IMR-90 (cell line): Measurements from ENCODE around the gene SDCCAG8. TPM values are rescaled to one million over a fixed set of nuclear protein-coding genes. Genes with fewer than 3 reads are reported as not detected.

ENCODE experiments used
- ATAC-seq: fragments of 200-7000 bp; cut with Tn5 transposase; 2 replicates; pipeline ENCODE4 v1.9.1; 2020; ENCODE audit warnings: low read depth, mild to moderate bottlenecking, moderate library complexity
- Bru-seq: library from RNA; stranded (reverse); fragments of 400-500 nt; gene quantifications from one replicate; lab custom pipeline; 2021; lab: Mats Ljungman, UMichigan
- BruChase-seq, 2 experiments: library from RNA; stranded (reverse); fragments of 400-500 nt; gene quantifications; one replicate each; lab custom pipeline; 2021; lab: Mats Ljungman, UMichigan
- BruUV-seq: library from RNA; stranded (reverse); fragments of 400-500 nt; replicated peaks from 2 replicates; lab custom pipeline; 2021; lab: Mats Ljungman, UMichigan
- CTCF ChIA-PET: fragments of 300-600 bp; formaldehyde crosslinking; extraction: SDS; loops from one replicate; lab custom pipeline; 2021; ENCODE audit warnings: antibody characterized with exemption; lab: Yijun Ruan, JAX
- POLR2A ChIA-PET: fragments of 300-600 bp; sonication (Branson Sonifier 250); formaldehyde crosslinking; loops from one replicate; lab custom pipeline; 2022; ENCODE audit warnings: antibody characterized with exemption; ENCODE audit not compliant: unreplicated experiment; lab: Charles Lee
- DNase-seq: peaks from one replicate; pipeline ENCODE4 v3.0.0; 2013
- H2AFZ ChIP-seq: replicated peaks from 2 replicates; pipeline ENCODE3; 2013; ENCODE audit warnings: low read length, mild to moderate bottlenecking; ENCODE audit not compliant: poor library complexity
- H2AK5ac ChIP-seq: 2 replicates; pipeline ENCODE4 v1.6.1; 2013; ENCODE audit warnings: low read depth, low read length, inconsistent platforms
- H2AK9ac ChIP-seq: replicated peaks from 2 replicates; pipeline ENCODE3; 2013; ENCODE audit warnings: mild to moderate bottlenecking, low read depth, low read length, moderate library complexity; ENCODE audit not compliant: poor library complexity
- H2BK120ac ChIP-seq: 2 replicates; pipeline ENCODE4 v1.6.1; 2013; ENCODE audit warnings: low read depth, low read length, inconsistent platforms
- H2BK15ac ChIP-seq: 3 replicates; pipeline ENCODE4 v1.6.1; 2013; ENCODE audit warnings: low read depth, low read length, inconsistent platforms
- H2BK20ac ChIP-seq: 2 replicates; pipeline ENCODE4 v1.6.1; 2013; ENCODE audit warnings: low read depth, mild to moderate bottlenecking, inconsistent platforms, low read length, moderate library complexity
- H2BK5ac ChIP-seq: 2 replicates; pipeline ENCODE4 v1.6.1; 2013; ENCODE audit warnings: mild to moderate bottlenecking, low read depth, low read length, inconsistent platforms; ENCODE audit not compliant: poor library complexity, severe bottlenecking
- H3K14ac ChIP-seq: replicated peaks from 2 replicates; pipeline ENCODE4 v1.6.1; 2013; ENCODE audit warnings: low read depth, low read length, inconsistent platforms
- H3K18ac ChIP-seq: 2 replicates; pipeline ENCODE4 v1.6.1; 2013; ENCODE audit warnings: low read depth, low read length, control low read depth
- H3K23ac ChIP-seq: 2 replicates; pipeline ENCODE4 v1.6.1; 2013; ENCODE audit warnings: low read depth, low read length, inconsistent platforms
- H3K27ac ChIP-seq: 2 replicates; pipeline ENCODE4 v1.5.1; 2013; ENCODE audit warnings: mild to moderate bottlenecking, control low read depth, low read length; ENCODE audit not compliant: insufficient read depth
- H3K27me3 ChIP-seq: 2 replicates; pipeline ENCODE4 v1.6.1; 2013; ENCODE audit warnings: low read length; ENCODE audit not compliant: control insufficient read depth, insufficient read depth
- H3K36me3 ChIP-seq: 2 replicates; pipeline ENCODE4 v1.6.1; 2013; ENCODE audit warnings: low read length, mixed read lengths; ENCODE audit not compliant: control insufficient read depth, insufficient read depth
- H3K4ac ChIP-seq: 2 replicates; pipeline ENCODE4 v1.6.1; 2013; ENCODE audit warnings: low read depth, low read length, inconsistent platforms
- H3K4me1 ChIP-seq: 2 replicates; pipeline ENCODE4 v1.6.1; 2013; ENCODE audit warnings: low read length, mixed read lengths; ENCODE audit not compliant: control insufficient read depth, insufficient read depth
- H3K4me2 ChIP-seq: 2 replicates; pipeline ENCODE4 v1.6.1; 2013; ENCODE audit warnings: low read depth, mild to moderate bottlenecking, control low read depth, low read length, moderate library complexity
- H3K4me3 ChIP-seq: 2 replicates; pipeline ENCODE4 v1.5.1; 2013; ENCODE audit warnings: low read depth, mild to moderate bottlenecking, control low read depth, low read length, moderate library complexity; ENCODE audit not compliant: insufficient read depth
- H3K56ac ChIP-seq: 2 replicates; pipeline ENCODE4 v1.6.1; 2013; ENCODE audit warnings: low read length, inconsistent platforms; ENCODE audit not compliant: insufficient read depth; ENCODE audit errors: extremely low read depth
- H3K79me1 ChIP-seq, 2 experiments: 2 replicates each; pipeline ENCODE4 v1.6.1; 2013; ENCODE audit warnings: low read length in 2 of 2, inconsistent platforms in 1 of 2, low read depth in 1 of 2
- H3K9ac ChIP-seq: 2 replicates; pipeline ENCODE4 v1.6.1; 2013; ENCODE audit warnings: low read depth, low read length, control low read depth
- H3K9me1 ChIP-seq: 2 replicates; pipeline ENCODE4 v1.6.1; 2013; ENCODE audit warnings: low read length, inconsistent platforms; ENCODE audit not compliant: insufficient read depth
- H3K9me3 ChIP-seq: 2 replicates; pipeline ENCODE4 v1.6.1; 2013; ENCODE audit warnings: low read length; ENCODE audit not compliant: control insufficient read depth, insufficient read depth
- H4K20me1 ChIP-seq: 2 replicates; pipeline ENCODE4 v1.6.1; 2013; ENCODE audit warnings: low read length, inconsistent platforms; ENCODE audit not compliant: insufficient read depth
- H4K5ac ChIP-seq: 2 replicates; pipeline ENCODE4 v1.6.1; 2013; ENCODE audit warnings: mild to moderate bottlenecking, low read depth, low read length, control low read depth
- H4K8ac ChIP-seq, 2 experiments: 2 replicates each; pipeline ENCODE4 v1.6.1; 2013; ENCODE audit warnings: low read depth in 2 of 2, low read length in 2 of 2, control low read depth in 1 of 2, inconsistent platforms in 1 of 2
- H4K91ac ChIP-seq: 2 replicates; pipeline ENCODE4 v1.6.1; 2013; ENCODE audit warnings: low read depth, low read length, inconsistent platforms; ENCODE audit not compliant: insufficient read depth
- CEBPB ChIP-seq: IDR thresholded peaks from 2 replicates; pipeline ENCODE4 v1.6.1; 2012; ENCODE audit warnings: low read depth, low read length, improper control_type of control experiment
- CTCF ChIP-seq: conservative IDR thresholded peaks from 2 replicates; pipeline ENCODE4 v1.5.1; 2012; ENCODE audit warnings: mild to moderate bottlenecking, low read depth, low read length, improper control_type of control experiment
- FOS ChIP-seq: fragments of 150-350 bp; IDR thresholded peaks from 2 replicates; pipeline ENCODE4 v1.6.1; 2016; ENCODE audit warnings: low read depth, low read length
- MAFK ChIP-seq: IDR thresholded peaks from 2 replicates; pipeline ENCODE4 v1.6.1; 2012; ENCODE audit warnings: low read depth, low read length, improper control_type of control experiment
- MAZ ChIP-seq: IDR thresholded peaks from 2 replicates; pipeline ENCODE4 v1.6.1; 2012; ENCODE audit warnings: low read depth, mild to moderate bottlenecking, low read length, improper control_type of control experiment, moderate library complexity, borderline replicate concordance
- MXI1 ChIP-seq: IDR thresholded peaks from 2 replicates; pipeline ENCODE4 v1.6.1; 2012; ENCODE audit warnings: low read depth, mild to moderate bottlenecking, low read length, moderate library complexity, borderline replicate concordance
- POLR2A ChIP-seq: IDR thresholded peaks from 2 replicates; pipeline ENCODE4 v1.6.1; 2012; ENCODE audit warnings: mild to moderate bottlenecking, low read depth, low read length
- RFX5 ChIP-seq: IDR thresholded peaks from 2 replicates; pipeline ENCODE4 v1.8.0; 2012; ENCODE audit warnings: low read depth, mild to moderate bottlenecking, low read length, moderate library complexity
- SMC3 ChIP-seq: fragments of 150-350 bp; IDR thresholded peaks from 2 replicates; pipeline ENCODE4 v1.6.1; 2016; ENCODE audit warnings: low read depth, mild to moderate bottlenecking, antibody characterized with exemption, low read length, moderate library complexity
- USF2 ChIP-seq: fragments of 150-350 bp; IDR thresholded peaks from 2 replicates; pipeline ENCODE4 v1.6.1; 2017; ENCODE audit warnings: mild to moderate bottlenecking, antibody characterized with exemption, low read length, low read depth
- WGBS, 2 experiments: methylation state at CpG; one replicate each; pipeline versions ENCODE4 v1.1.5 to v1.1.7; 2013; ENCODE audit warnings: missing lambda C conversion rate in 2 of 2; ENCODE audit not compliant: insufficient read length in 1 of 2; ENCODE audit errors: extremely low coverage in 2 of 2; 5-methylcytosine and 5-hydroxymethylcytosine counted together
- dilution Hi-C: fragments of 300-500 bp; cut with HindIII; formaldehyde crosslinking; loops from one replicate; pipeline ENCODE4 v1.14.3; 2018; ENCODE audit warnings: low sequenced_read_pairs; ENCODE audit not compliant: unreplicated experiment
- in situ Hi-C: fragments of 300-500 bp; cut with MboI; formaldehyde crosslinking; loops from 3 replicates; pipeline ENCODE4 v1.14.3; 2019; ENCODE audit warnings: low sequenced_read_pairs, inconsistent platforms, mixed read lengths
- intact Hi-C: fragments of 100-400 bp; cut with micrococcal nuclease; formaldehyde crosslinking; loops from 2 replicates; pipeline ENCODE4 v1.10.0; 2022
- long read RNA-seq: library from polyadenylated mRNA; unstranded; transcript quantifications from one replicate; pipeline ENCODE4 v2.0.0, GENCODE V29; 2021; ENCODE audit not compliant: unreplicated experiment
- polyA plus RNA-seq, 3 experiments: library from polyadenylated mRNA; depleted of rRNA; stranded (reverse); fragments of >200 nt; gene quantifications; 2 replicates each; pipeline ENCODE4 v1.2.3, GENCODE V29; 2012; ENCODE audit warnings: low replicate concordance in 1 of 3
- total RNA-seq: library from RNA; depleted of rRNA; stranded (reverse); fragments of >200 nt; gene quantifications from 2 replicates; pipeline ENCODE4 v1.2.3, GENCODE V29; 2012; rRNA removed

SDCCAG8 gene
- total RNA-seq = 43.3 and 46.8 TPM in 2 replicates
- polyA plus RNA-seq (2012; rRNA removed) = 24.2 and 25.2 TPM in 2 replicates
- 15.6 and 16.9 TPM in 2 replicates for polyA plus RNA-seq (2012; cell fraction: cytosol; rRNA removed)
- polyA plus RNA-seq (2012; cell fraction: nucleus; rRNA removed; ENCODE audit: low replicate concordance) = 15.2 and 27.1 TPM in 2 replicates
- Bru-seq, nascent RNA = percentile 84 among the genes with signal in this experiment
- BruChase-seq, experiment 1, labeled RNA remaining after a 6-hour chase = percentile 85 among the genes with signal in this experiment
- percentile 86 among the genes with signal in this experiment for BruChase-seq, experiment 2, labeled RNA remaining after a 2-hour chase
- long read RNA-seq, partial matches to known transcripts = 4 of 31 reads
- long read RNA-seq, other reads (novel, unspliced or antisense) = 23 of 31 reads

GRCh38 chr1:243255791-243256512, at the start of gene SDCCAG8:
SDCCAG8 (plus strand) TSS chr1:243256041; CDS start chr1:243256174, 133 bp downstream.
- Histone ChIP-seq H3K4ac (peak within 1 kb of the TSS; percentile 92), H3K4me2 (peak within 1 kb of the TSS; percentile 95), H2BK20ac (peak within 1 kb of the TSS; percentile 58; the same call in 1 of the 2 replicates), H3K9me1 (no peaks in the 10 kb centered on the region), H3K9ac (peak within 1 kb of the TSS; percentile 86), H3K23ac (peak within 1 kb of the TSS; percentile 89), H3K4me1 (no peaks in the 10 kb centered on the region; the same call in 1 of the 2 replicates), H3K4me3 (peak within 1 kb of the TSS; percentile 86), H3K9me3 (no peaks in the 10 kb centered on the region), H3K27me3 (no peaks in the 10 kb centered on the region), H3K56ac (peak within 1 kb of the TSS; percentile 99), H4K5ac (peak within 1 kb of the TSS; percentile 70), H3K79me1 (peaks cover 6 to 15% of the 10 kb centered on the region in 2 experiments; a peak in 3 of 4 replicates), H4K91ac (peak within 1 kb of the TSS; percentile 77), H2AFZ (peak within 1 kb of the TSS; percentile 95), H3K18ac (peak within 1 kb of the TSS; percentile 73), H3K36me3 (no peaks in the 10 kb centered on the region), H2BK120ac (peak within 1 kb of the TSS; percentile 82), H2AK9ac (peak within 1 kb of the TSS; percentile 90), H4K20me1 (peaks cover 16% of the 10 kb centered on the region), H4K8ac (peak within 1 kb of the TSS; percentile 79 to 91), H2AK5ac (peak within 1 kb of the TSS; percentile 83), H2BK15ac (peak within 1 kb of the TSS; percentile 53; the same call in 2 of the 3 replicates), H3K14ac (peak within 1 kb of the TSS; percentile 88), H3K27ac (peak within 1 kb of the TSS; percentile 89), H2BK5ac (peak within 1 kb of the TSS; percentile 92)
- ChIA-PET POLR2A (interaction anchor here (0.6 to 0.9 kb wide), 3 partner anchors 9 to 47 kb away, joined by 3 to 4 read pairs (median 3); no protein-coding TSS in a partner anchor), CTCF (interaction anchor here (0.6 to 1.1 kb wide), 3 partner anchors 9 to 1872 kb away, joined by 3 read pairs; no protein-coding TSS in a partner anchor)
- in situ Hi-C loops = no loop called here
- BruUV-seq = TSS peak; percentile 48
- intact Hi-C loops = no loop called here
- dilution Hi-C loops = no loop called here
- no peak for TF ChIP-seq RFX5
- TF ChIP-seq SMC3 = no peak
- TF ChIP-seq CEBPB = no peak
- peak; percentile 80 for TF ChIP-seq MXI1
- no peak for TF ChIP-seq CTCF
- no peak for TF ChIP-seq FOS
- peak; percentile 91 for TF ChIP-seq MAZ
- peak; percentile 54 for TF ChIP-seq MAFK
- no peak for TF ChIP-seq USF2
- TF ChIP-seq POLR2A = peak; percentile 89
- DNase-seq (peak; percentile 100), ATAC-seq (peak; percentile 82)
- 0% methylated on average over 13 of the region's 32 CpGs; no CpG with 5 or more reads in 1 of the 2 experiments for WGBS, 2 experiments
